ENCODE results near the gene LMF2. TPM values are rescaled to one million over a fixed set of nuclear protein-coding genes. Genes with fewer than 3 reads are reported as not detected.

Gene LMF2
- polyA plus RNA-seq, 1 donor (not counting 4 experiments of a cell fraction or from before 2014, with no cell fraction given), result 13.2 TPM

DNA sequence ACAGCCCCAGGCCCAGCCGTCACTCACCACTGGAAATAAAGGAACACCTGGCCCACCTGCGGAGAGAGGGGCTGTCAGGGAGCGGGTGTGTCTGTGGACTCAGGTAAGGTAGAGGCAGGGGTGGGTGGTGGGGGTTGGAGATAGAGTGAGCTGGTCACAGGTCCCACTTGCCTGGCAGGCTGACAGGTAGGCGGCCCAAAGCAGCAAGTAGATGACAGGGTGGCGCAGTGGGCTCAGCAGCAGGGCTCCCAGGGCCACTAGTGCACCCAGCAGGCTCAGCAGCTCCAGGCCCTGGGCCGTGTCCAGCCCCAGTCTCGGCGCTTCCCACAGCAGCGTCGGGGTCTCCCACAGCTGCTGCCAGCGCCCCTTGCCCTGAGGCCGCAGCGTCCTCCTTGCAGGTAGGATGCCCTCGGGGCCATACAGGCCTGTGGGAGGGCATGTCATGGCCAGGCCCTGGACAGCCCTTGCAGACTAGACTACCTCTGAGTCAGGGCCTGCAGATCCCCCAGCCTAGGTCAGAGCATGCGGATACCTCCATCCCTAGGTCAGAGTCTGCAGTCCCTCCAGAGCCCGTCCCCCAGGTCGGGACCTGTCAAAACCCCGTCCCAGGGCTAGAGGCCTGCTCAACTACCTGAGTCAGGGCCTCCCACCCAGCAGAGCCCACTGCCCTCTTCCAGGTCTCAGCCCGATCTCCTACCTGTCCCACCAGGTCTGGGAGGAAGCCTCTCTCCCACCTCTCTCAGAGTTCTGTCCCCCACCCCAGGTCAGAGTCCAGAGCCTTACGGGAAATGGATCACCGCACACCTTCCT, 686 bp downstream of the LMF2 start:
- peak overlapping the region; percentile 74 for H3K27ac ChIP-seq (ENCODE audit: control insufficient read depth, insufficient read depth, low read length)
- H3K79me2 ChIP-seq (ENCODE audit: control insufficient read depth, insufficient read depth, low read length), result peaks cover 29% of the 10 kb centered on the region
- peak overlapping the region; percentile 90 for H3K9ac ChIP-seq (ENCODE audit: control insufficient read depth, extremely low read depth, insufficient read depth, low read length)
- dilution Hi-C loops (cut with MboI; ENCODE audit: extremely low pct_ligation_motif_present, low sequenced_read_pairs), result no loop called here
- no peak for FAIRE-seq
- H3K9me3 ChIP-seq (ENCODE audit: control insufficient read depth, low read depth, low read length), result no peaks in the 10 kb centered on the region
- no peaks in the 10 kb centered on the region for H3K27me3 ChIP-seq (ENCODE audit: control insufficient read depth, extremely low read depth, insufficient read depth, low read length)
- no peak for DNase-seq (ENCODE audit: low read depth, low spot score)
- H3K4me3 ChIP-seq (ENCODE audit: control insufficient read depth in 2 of 3, extremely low read depth in 1 of 3, insufficient read depth in 2 of 3, low read depth in 1 of 3, low read length in 3 of 3), result peak overlapping the region; percentile 75 to 89 (median 87)
- no peak for TF ChIP-seq EZH2 (IDR thresholded peaks at IDR 0.05; ENCODE audit: low read length)
- TF ChIP-seq, protein P1, sequence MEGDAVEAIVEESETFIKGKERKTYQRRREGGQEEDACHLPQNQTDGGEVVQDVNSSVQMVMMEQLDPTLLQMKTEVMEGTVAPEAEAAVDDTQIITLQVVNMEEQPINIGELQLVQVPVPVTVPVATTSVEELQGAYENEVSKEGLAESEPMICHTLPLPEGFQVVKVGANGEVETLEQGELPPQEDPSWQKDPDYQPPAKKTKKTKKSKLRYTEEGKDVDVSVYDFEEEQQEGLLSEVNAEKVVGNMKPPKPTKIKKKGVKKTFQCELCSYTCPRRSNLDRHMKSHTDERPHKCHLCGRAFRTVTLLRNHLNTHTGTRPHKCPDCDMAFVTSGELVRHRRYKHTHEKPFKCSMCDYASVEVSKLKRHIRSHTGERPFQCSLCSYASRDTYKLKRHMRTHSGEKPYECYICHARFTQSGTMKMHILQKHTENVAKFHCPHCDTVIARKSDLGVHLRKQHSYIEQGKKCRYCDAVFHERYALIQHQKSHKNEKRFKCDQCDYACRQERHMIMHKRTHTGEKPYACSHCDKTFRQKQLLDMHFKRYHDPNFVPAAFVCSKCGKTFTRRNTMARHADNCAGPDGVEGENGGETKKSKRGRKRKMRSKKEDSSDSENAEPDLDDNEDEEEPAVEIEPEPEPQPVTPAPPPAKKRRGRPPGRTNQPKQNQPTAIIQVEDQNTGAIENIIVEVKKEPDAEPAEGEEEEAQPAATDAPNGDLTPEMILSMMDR (optimal IDR thresholded peaks at IDR 0.05 in 1 of 3, IDR thresholded peaks at IDR 0.05 in 1 of 3, conservative IDR thresholded peaks at IDR 0.05 in 1 of 3; ENCODE audit: extremely low read depth in 1 of 3, insufficient read depth in 2 of 3, low read length in 3 of 3), result no peak
- peaks cover 17% of the 10 kb centered on the region for H3K4me1 ChIP-seq (ENCODE audit: control insufficient read depth, extremely low read depth, insufficient read depth, low read length)
- peaks cover 6 to 17% of the 10 kb centered on the region in 2 experiments for H3K36me3 ChIP-seq (ENCODE audit: control insufficient read depth in 2 of 2, extremely low read depth in 1 of 2, insufficient read depth in 2 of 2, low read length in 2 of 2)
- no peaks in the 10 kb centered on the region for H3K9me1 ChIP-seq (ENCODE audit: control insufficient read depth, extremely low read depth, insufficient read depth, low read length)
- no peaks in the 10 kb centered on the region for H4K20me1 ChIP-seq (ENCODE audit: control insufficient read depth, extremely low read depth, insufficient read depth, low read length)
- H3K4me2 ChIP-seq (ENCODE audit: control insufficient read depth, extremely low read depth, insufficient read depth, low read depth, low read length), result peak overlapping the region; percentile 88
- H2AFZ ChIP-seq (ENCODE audit: control insufficient read depth, low read length), result peak overlapping the region; percentile 92

DNA sequence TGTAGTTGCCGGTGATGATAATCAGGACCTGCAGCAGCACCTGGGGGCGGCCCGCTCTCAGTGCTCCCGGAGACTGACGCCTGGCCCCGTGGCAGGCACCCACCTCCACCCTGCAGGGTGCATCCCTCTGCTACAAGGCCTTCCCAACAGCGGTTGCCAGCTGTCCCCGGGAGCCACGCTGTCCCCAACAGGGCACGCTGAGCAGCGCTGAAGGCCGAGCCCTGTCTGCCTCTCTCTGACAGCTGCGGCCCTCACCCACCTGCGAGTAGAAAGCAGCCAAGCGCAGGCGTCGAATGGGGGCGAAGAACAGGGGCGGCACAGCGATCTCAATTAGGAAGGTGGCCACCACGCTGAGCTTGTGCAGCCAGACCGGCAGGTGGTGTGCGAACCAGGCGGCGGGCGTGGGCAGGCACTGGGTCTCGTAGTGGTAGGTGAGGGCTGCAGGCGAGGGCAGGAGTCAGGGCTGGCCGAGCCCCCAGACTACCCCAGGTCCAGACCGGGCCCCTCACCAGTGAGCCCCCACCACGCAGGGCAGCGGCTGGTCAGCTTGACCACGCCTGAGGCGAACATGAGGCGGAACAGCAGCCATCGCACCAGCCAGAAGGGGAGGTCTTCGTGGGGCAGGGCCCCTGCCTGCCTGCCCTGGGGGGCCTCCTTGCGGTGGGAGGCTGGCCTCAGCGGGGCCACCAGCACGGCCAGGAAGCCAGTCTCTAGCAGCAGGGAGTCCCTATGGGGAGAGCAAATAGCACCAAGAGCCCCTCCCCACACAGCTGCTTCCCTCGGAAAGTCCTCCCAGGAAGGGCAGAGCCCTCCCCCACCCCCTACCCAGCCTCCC, 1.5 kb downstream of the LMF2 start:
- peaks cover 29% of the 10 kb centered on the region for H3K79me2 ChIP-seq (ENCODE audit: control insufficient read depth, insufficient read depth, low read length)
- peaks cover 17% of the 10 kb centered on the region for H3K4me1 ChIP-seq (ENCODE audit: control insufficient read depth, extremely low read depth, insufficient read depth, low read length)
- H3K27me3 ChIP-seq (ENCODE audit: control insufficient read depth, extremely low read depth, insufficient read depth, low read length), result no peaks in the 10 kb centered on the region
- H3K27ac ChIP-seq (ENCODE audit: control insufficient read depth, insufficient read depth, low read length), result no peak overlapping the region
- DNase-seq (ENCODE audit: low read depth, low spot score) (no peak), FAIRE-seq (no peak)
- peaks cover 6 to 17% of the 10 kb centered on the region in 2 experiments for H3K36me3 ChIP-seq (ENCODE audit: control insufficient read depth in 2 of 2, extremely low read depth in 1 of 2, insufficient read depth in 2 of 2, low read length in 2 of 2)
- H4K20me1 ChIP-seq (ENCODE audit: control insufficient read depth, extremely low read depth, insufficient read depth, low read length), result no peaks in the 10 kb centered on the region
- H3K9me1 ChIP-seq (ENCODE audit: control insufficient read depth, extremely low read depth, insufficient read depth, low read length), result no peaks in the 10 kb centered on the region
- no peak for TF ChIP-seq EZH2 (IDR thresholded peaks at IDR 0.05; ENCODE audit: low read length)
- no peak overlapping the region for H3K4me2 ChIP-seq (ENCODE audit: control insufficient read depth, extremely low read depth, insufficient read depth, low read depth, low read length)
- H3K9ac ChIP-seq (ENCODE audit: control insufficient read depth, extremely low read depth, insufficient read depth, low read length), result no peak overlapping the region
- dilution Hi-C loops (cut with MboI; ENCODE audit: extremely low pct_ligation_motif_present, low sequenced_read_pairs), result no loop called here
- no peak overlapping the region for H3K4me3 ChIP-seq (ENCODE audit: control insufficient read depth in 2 of 3, extremely low read depth in 1 of 3, insufficient read depth in 2 of 3, low read depth in 1 of 3, low read length in 3 of 3)
- H3K9me3 ChIP-seq (ENCODE audit: control insufficient read depth, low read depth, low read length), result no peaks in the 10 kb centered on the region
- H2AFZ ChIP-seq (ENCODE audit: control insufficient read depth, low read length), result no peak overlapping the region

All from keratinocyte (primary cell).